Neural cell (in vitro differentiated cells): ENCODE measurements around the gene CPPED1.

ENCODE experiments used
- CTCF ChIP-seq: fragments of 450-650 bp; IDR thresholded peaks from 2 replicates; pipeline ENCODE4 v1.5.1; 2014; ENCODE audit warnings: antibody characterized with exemption, mild to moderate bottlenecking, moderate library complexity; ENCODE audit not compliant: poor library complexity, severe bottlenecking
- EP300 ChIP-seq: fragments of 450-650 bp; conservative IDR thresholded peaks from 2 replicates; pipeline ENCODE4 v1.6.1; 2014; ENCODE audit warnings: antibody characterized with exemption, mild to moderate bottlenecking, moderate library complexity; ENCODE audit not compliant: poor library complexity, severe bottlenecking
- EZH2 ChIP-seq: fragments of 200-600, 300-800 bp; shearing (Covaris generic), sonication (generic); IDR thresholded peaks from 2 replicates; pipeline ENCODE4 v1.6.1; 2014; ENCODE audit warnings: antibody characterized with exemption, low read length, borderline replicate concordance, mild to moderate bottlenecking; ENCODE audit not compliant: insufficient read depth, poor library complexity, severe bottlenecking
- POLR2AphosphoS5 ChIP-seq: IDR thresholded peaks from 2 replicates; pipeline ENCODE4 v1.6.1; 2012
- REST ChIP-seq: IDR thresholded peaks from 2 replicates; pipeline ENCODE4 v1.6.1; 2012; ENCODE audit warnings: borderline replicate concordance
- TAF1 ChIP-seq: IDR thresholded peaks from 2 replicates; pipeline ENCODE4 v1.6.1; 2012; ENCODE audit warnings: low read depth

- no peak for TF ChIP-seq CTCF
- TF ChIP-seq EZH2, result no peak
- no peak for TF ChIP-seq EP300
- TF ChIP-seq POLR2AphosphoS5, result no peak
- TF ChIP-seq REST, result no peak
- no peak for TF ChIP-seq TAF1
Observed at GRCh38 chr16:12763517-12763916, 40.2 kb downstream of the CPPED1 start.
